COR-L47 (cell line): Measurements from ENCODE around the gene ARSA.

Source experiments
- DNase-seq: peaks from one replicate; lab custom pipeline; 2025; lab: John Stamatoyannopoulos, UW

ARSA gene

DNA sequence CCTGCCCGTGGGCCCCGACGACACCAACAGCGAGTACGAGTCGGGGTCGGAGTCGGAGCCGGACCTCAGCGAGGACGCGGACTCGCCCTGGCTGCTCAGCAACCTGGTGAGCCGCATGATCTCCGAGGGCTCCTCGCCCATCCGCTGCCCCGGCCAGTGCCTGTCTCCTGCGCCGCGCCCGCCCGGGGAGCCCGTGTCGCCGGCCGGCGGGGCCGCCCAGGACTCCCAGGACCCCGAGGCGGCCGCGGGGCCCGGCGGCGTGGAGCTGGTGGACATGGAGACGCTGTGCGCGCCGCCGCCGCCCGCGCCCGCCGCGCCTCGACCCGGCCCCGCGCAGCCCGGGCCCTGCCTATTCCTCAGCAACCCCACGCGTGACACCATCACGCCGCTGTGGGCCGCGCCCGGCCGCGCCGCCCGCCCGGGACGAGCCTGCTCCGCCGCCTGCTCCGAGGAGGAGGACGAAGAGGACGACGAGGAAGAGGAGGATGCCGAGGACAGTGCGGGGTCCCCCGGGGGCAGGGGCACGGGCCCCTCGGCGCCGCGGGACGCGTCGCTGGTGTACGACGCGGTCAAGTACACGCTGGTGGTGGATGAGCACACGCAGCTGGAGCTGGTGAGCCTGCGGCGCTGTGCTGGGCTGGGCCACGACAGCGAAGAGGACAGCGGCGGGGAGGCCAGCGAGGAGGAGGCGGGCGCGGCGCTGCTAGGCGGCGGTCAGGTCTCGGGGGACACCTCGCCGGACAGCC lies 23.5 kb downstream of the ARSA start:
- no peak for DNase-seq

DNA sequence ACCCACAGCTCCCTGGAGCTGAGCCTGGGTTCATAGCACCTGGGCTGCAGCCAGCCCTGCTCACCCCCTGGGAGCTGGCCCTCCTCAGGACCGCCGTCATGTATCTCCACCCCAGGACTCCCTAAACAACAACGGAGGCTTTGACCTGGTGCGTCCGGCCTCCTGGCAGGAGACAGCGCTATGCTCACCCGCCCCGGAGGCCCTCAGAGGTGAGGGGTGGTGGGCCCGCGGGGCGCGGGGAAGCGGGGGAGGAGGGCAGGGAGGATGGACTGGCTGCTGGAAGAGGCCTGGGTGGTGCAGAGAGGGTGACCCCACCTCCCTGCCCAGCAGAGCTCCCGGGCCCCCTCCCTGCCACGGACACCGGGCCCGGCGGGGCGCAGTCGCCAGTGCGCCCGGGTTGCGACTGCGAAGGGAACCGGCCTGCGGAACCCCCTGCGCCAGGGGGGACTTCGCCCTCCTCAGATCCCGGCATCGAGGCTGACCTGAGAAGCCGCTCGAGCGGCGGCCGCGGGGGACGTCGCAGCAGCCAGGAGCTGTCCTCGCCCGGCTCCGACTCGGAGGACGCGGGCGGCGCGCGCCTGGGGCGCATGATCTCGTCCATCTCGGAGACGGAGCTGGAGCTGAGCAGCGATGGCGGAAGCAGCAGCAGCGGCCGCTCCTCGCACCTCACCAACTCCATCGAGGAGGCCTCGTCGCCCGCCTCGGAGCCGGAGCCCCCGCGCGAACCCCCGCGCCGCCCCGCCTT lies 24.3 kb downstream of the ARSA start:
- no peak for DNase-seq

GRCh38 chr22:50602338-50602700 lies 25.6 kb downstream of the ARSA start:
- DNase-seq = no peak

GRCh38 chr22:50601669-50602337 lies 26.1 kb downstream of the ARSA start:
- no peak for DNase-seq

DNA sequence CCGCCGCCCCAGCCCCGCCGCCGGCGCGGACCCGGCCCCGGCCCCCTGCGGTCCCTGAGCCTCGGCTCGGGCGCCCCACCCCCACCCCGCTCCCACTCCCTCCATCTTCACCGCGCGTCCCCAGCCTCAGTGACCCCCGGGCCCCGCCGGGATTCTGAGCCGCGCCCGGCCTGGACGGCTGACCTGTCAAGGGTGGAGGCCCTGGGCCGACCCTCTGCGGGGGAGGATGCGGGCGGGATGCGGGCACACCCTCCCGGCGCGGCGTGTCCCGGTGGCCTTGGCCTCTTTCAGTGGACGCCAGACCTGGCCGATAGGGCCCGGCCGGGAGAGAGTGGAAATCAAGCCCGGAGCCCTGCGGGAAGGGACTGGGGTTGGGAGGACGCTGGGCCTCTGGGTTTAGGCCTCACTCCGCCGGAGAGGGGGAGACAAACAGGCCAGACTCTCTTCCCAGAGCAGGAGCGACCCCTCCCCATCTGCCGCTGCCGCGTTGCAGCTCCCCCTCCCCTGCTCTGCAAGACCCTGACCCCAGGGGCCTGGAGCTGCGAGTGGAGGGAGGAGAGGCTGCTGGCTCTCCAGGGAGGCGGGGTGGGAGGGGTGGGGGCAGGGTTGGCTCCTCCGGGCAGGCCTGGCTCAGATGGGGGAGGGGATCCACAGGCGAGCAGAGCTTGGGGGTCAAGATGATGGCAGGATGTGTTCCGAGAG lies 26.8 kb downstream of the ARSA start:
- DNase-seq = no peak

GRCh38 chr22:50600538-50600937 lies 27.4 kb downstream of the ARSA start, which contains the start of gene MAPK8IP2:
Gene MAPK8IP2, plus strand, starts transcription at chr22:50600793. Its CDS starts 26 bp downstream, at chr22:50600819.
- peak; percentile 60 for DNase-seq

- DNase-seq = no peak
Observed at GRCh38 chr22:50599816-50600455, 28.0 kb downstream of the ARSA start.

- no peak for DNase-seq
Observed at GRCh38 chr22:50597097-50597496, 30.9 kb downstream of the ARSA start.

DNA sequence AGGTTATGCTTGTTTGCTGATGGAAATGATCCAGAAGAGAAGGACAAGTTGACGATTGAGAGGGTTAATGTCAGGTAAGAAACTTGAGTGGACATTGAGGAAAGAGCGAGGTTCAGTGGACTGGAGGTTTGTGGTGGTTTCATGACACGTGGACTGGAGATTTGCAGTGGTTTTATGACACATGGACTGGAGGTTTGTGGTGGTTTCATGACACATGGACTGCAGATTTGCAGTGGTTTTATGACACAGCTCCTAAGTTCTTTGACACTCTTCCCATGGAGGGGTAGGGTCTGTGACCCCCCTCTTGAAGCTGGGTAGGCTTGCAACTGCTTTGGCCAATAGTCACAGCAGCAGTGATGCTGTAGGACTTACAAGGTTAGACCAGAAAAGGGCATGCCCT lies 32.8 kb downstream of the ARSA start:
- no peak for DNase-seq

DNA sequence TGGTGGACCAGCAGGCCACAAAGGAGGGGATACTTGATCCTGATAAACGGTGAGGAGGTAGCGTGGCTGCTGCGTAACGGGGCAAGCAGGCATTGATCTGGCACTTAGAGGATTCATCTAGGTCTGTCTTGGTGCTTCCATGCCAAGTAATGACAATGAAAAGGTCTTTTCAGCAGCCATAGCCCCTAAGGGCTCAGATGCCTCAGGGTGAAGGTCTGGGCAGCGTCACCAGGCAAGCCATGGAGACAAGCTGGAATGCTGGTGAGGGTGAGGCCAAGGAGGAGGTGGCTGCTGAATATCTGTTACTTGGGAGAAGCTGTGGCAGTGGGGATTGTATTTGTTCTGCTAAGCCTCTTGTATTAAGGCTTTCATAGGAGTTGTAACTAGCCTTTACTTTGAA lies 40.5 kb downstream of the ARSA start:
- DNase-seq = no peak

DNA sequence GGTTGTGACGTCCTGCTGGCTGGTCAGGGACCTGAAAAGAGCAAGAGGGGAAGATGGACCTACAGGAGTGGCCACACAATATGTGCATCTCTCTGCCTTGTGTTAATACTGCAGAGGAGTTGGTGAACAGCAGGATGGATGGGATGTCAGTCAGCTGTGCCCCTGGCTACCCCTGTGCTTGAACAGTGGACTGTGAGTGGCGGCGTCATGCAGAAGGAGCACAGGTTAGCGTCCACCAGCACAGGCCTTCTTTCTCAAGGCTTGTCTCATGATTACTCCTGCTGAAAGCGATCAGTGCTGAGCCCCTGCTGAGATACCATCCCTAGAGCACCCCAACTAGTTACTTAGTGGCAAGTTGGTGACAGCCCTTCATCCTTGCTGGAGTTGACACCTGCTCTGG lies 41.5 kb downstream of the ARSA start:
- no peak for DNase-seq

GRCh38 chr22:50585781-50586180 lies 42.2 kb downstream of the ARSA start:
- no peak for DNase-seq

DNA sequence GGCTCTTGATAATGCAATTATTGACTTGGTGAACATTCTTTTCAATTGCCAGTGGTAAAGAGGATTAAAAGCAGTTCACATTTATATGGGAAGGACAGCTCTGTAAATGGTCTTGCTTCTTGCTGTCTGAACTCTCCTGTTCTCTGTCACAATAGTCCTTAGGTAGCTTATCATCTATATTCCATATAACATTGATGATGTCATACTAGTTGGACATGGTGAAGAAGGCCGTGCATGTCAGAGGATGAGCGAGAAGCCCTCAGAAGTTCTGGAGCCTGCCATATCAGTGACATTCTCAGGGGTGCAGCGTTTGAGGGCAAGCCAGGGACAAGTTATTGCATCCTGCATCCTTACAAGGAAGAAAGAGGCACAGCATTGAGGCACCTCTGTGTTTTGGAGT lies 42.7 kb downstream of the ARSA start:
- DNase-seq = no peak

DNA sequence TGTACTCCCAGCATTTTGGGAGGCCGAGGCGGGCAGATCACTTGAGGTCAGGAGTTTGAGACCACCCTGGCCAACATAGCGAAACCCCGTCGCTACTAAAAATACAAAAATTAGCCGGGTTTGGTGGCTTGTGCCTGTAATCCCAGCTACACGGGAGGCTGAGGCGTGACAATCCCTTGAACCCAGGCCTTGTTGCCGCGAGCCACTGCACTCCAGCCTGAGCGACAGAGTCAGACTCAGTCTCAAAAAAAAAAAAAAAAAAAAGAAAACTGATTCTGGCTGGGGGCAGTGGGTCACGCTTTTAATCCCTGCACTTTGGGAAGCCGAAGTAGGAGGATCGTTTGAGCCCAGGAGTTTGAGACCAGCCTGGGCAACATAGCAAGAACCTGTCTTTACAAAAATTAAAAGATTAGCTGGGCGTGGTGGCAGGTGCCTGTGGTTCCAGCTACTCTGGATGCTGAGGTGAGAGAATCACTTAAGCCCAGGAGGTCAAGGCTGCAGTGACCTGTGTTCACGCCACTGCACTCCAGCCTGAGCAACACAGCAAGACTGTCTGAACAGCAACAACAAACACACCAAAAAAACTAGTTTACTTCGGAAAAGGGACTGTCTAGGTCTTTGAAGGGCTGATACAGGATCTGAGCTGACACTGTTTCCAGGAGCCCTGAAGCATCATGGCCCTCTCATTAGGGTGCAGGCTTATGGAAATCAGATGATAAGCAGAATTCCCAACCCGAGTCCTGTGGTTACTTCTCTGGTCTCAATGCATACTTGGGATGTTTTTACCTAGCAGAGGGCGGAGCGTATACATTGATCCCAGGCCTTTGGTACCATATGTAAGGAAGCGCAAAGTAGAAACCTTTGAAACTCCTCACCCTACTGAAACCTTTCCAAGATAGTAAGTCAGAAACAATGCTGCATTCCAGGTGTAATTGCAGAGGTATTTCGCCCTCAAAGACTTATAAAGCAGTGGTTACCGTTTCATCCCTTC lies 43.6 kb downstream of the ARSA start:
- no peak for DNase-seq

DNA sequence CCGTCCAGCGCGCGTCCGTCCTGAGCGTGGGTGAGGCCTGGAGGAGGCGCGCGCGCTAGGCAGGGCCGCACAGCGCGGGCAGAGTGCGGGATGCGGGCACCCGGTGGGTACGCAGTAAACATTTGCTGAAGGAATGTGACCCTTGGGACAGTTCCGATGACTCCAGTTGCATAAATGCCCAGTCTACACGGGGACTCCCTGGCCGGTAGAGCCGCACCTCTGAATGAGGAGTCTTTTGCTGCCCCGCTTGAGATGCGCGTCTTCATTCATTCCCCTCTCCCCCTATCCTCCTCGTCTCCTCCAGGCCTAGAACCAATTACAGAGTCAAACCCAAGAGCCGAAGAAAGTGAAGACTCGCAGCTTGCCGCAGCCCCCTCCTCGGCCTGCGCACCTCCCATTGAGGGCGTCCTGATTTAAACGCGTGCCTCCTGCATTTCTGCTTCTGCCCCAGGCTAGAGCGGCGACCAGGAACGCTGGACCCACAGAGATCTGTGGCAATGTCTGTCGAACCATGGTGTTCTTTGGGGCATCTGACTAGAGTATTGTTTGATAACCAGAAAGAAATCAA lies 44.6 kb downstream of the ARSA start:
- DNase-seq = no peak

DNA sequence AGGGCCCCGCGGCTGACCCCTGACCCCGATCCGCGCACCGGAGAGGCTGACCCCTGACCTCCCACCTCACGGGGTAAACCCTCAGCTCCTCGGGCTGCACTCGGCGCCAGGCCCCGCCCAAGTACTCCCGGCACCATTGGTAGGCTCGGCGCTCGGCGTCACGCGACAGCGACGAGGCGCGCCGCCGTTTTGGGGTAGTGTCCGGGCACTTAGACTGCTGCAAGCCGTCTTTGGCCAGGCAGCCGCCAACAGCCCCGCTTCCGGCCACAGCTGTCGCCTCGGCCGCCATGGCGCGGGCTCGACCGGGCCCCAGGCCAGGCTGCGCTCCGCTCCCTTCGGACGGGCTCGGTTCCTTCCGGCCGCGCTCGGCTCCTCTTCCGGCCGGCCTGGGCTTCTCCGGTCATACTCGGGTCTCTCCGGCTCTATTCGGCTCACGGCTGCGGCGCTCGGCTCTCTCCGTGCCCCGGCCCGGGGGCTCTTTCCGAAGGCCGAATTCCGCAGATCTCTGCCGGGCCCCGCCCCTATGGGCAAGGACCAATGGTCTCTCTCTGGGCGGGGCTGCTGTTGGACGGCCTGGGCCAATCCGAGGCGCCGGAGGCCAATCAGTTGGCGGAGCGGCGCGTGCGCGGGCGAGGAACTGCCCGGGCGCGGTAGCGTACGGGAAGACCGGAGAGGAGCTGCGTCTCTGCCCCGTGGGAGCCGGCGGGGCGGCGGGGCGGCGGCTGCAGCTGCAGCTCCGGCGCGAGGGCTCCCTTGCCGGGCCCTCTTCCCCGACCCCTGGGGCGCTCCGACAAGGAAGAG lies 45.3 kb downstream of the ARSA start, which contains the start of gene CHKB:
Gene CHKB (minus strand): TSS at position 357 of the 801 bp plus-strand sequence. CDS start 68 bp downstream, at position 289.
- peak; percentile 99 for DNase-seq

GRCh38 chr22:50581950-50582492 lies 45.9 kb downstream of the ARSA start:
- peak; percentile 52 for DNase-seq

DNA sequence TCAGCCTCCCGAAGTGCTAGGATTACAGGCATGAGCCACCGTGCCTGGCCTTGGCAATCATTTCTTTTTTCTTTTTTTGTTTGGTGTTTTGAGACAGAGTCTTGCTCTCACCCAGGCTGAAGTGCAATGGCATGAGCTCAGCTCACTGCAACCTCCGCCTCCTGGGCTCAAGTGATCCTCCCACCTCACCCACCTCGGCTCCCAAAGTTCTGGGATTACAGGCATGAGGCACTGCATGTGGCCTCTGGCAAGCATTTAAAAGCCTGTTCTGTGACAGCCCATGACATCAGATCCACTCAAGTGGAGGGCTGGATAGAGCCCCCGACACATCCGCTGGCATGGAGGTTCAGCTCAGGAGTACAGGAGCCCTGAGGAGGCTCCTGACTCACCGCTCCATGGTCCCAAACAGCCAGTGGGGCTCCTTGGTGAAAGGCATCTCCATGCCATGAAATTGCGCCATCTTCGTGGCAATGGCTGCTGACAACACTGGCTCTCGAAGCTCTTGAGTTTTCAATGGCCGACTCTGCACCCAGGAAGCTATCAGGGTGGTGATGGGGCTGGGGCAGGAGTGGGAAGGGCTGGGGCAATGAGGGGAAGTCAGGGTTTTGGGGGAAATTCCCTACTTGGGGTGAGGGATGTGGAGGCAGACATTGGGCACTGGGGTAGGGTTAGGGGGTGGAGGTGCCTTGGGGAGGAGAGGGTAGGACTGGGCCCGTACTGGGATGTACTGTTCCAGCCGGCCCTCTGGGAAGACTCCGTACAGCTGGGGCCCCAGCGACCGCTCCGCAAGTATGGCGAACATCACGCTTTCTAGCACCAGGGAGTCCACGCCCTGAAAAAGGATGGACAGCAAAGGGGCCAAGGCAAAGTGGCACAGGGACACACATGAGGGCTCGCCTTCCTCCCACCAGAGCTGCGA lies 46.7 kb downstream of the ARSA start:
- no peak for DNase-seq
